Measurements from ENCODE around the gene PASD1. TPM values are rescaled to one million over a fixed set of nuclear protein-coding genes. Genes with fewer than 3 reads are reported as not detected.

PASD1 gene
- total RNA-seq, 1 experiment from 2014 or later, result not detected

DNA sequence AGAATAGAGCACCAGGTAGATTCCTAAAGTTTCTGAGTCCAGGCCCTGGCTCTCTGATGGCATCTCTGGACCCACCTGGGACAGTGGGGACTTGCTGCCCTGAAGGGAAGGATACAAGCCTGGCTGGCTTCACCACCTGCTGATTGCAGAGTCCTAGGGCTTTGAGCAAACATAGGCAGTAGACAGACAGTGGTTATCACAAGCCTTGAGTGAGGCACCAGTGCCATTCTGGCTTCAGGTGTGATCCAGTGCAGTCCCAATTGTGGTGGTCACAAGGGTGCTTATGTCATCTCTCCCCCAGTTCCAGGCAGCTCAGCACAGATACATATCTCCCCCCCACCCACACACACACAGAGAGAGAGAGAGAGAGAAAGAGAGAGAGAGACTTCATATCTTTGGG is 125.2 kb downstream of the PASD1 start:
- TF ChIP-seq, protein P1, sequence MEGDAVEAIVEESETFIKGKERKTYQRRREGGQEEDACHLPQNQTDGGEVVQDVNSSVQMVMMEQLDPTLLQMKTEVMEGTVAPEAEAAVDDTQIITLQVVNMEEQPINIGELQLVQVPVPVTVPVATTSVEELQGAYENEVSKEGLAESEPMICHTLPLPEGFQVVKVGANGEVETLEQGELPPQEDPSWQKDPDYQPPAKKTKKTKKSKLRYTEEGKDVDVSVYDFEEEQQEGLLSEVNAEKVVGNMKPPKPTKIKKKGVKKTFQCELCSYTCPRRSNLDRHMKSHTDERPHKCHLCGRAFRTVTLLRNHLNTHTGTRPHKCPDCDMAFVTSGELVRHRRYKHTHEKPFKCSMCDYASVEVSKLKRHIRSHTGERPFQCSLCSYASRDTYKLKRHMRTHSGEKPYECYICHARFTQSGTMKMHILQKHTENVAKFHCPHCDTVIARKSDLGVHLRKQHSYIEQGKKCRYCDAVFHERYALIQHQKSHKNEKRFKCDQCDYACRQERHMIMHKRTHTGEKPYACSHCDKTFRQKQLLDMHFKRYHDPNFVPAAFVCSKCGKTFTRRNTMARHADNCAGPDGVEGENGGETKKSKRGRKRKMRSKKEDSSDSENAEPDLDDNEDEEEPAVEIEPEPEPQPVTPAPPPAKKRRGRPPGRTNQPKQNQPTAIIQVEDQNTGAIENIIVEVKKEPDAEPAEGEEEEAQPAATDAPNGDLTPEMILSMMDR (IDR thresholded peaks at IDR 0.05; ENCODE audit: unreplicated experiment), result no peak

DNA sequence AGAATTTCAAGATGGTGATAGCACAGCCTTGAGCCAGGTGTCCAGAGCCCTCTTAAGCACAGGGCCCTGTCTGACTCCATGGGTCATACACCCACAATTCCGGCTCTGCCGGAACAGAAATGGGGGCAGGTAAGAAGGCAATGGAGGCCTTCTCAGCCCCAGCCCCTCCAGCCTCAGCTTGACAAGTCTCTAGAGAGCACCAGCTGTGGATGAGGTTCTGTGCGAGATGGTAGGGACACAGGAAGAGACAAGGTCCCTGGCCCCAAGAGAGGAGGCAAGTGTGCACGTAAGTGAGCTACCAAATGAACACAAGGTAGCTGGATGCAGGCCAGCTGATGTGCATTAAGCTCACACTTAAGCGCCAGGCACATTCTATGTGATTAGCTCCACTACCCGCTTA is 129.3 kb downstream of the PASD1 start:
- CTCF ChIA-PET, result no interaction called here
- Mint-ChIP-seq H3K4me1 (ENCODE audit: low read depth, unreplicated experiment) (no peaks in the 10 kb centered on the region), H3K36me3 (ENCODE audit: insufficient read depth, unreplicated experiment) (no peaks in the 10 kb centered on the region)

More for the DNA sequence above, 125.2 kb downstream of the PASD1 start:
- H3K4me1 Mint-ChIP-seq (ENCODE audit: low read depth, unreplicated experiment), result no peaks in the 10 kb centered on the region
- H3K9me3 Mint-ChIP-seq (ENCODE audit: low read depth, unreplicated experiment), result no peaks in the 10 kb centered on the region
- no TSS peak for BruUV-seq (replicated peaks)
- no peak overlapping the region for H3K27ac Mint-ChIP-seq (ENCODE audit: unreplicated experiment)
- intact Hi-C loops (cut with micrococcal nuclease; ENCODE audit: unreplicated experiment), result no loop called here
- no peak for DNase-seq
- no peaks in the 10 kb centered on the region for H3K36me3 Mint-ChIP-seq (ENCODE audit: insufficient read depth, unreplicated experiment)
- CTCF ChIA-PET, result no interaction called here
- peaks cover 14% of the 10 kb centered on the region for H3K27me3 Mint-ChIP-seq (ENCODE audit: unreplicated experiment)
- H3K4me3 Mint-ChIP-seq (ENCODE audit: low read depth, unreplicated experiment), result no peak overlapping the region

DNA sequence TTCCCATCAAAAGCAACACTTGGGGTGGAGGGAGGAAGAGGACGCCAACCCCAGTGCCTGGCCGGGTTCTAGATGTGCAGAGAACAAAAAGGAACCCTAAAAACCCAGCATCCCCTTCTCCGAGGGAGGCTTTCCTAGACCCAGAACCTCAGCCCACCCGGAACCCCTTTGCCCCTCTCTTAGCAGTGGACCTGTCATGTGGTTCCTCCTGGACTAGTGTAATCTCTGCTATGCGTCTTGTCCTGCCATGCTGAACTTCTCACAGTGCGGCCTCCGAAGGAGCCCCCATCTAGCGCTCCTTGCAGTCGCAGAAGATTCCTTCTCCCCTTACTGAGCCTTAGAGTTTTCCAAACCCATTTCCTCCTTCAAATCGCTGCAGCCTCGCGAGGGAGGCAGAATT is 130.6 kb downstream of the PASD1 start:
- no TSS peak for BruUV-seq (replicated peaks)

More for the DNA sequence above, 129.3 kb downstream of the PASD1 start:
- no TSS peak for BruUV-seq (replicated peaks)
- TF ChIP-seq, protein P1 (IDR thresholded peaks at IDR 0.05; ENCODE audit: unreplicated experiment), result no peak
- intact Hi-C loops (cut with micrococcal nuclease; ENCODE audit: unreplicated experiment), result no loop called here
- no peak overlapping the region for H3K27ac Mint-ChIP-seq (ENCODE audit: unreplicated experiment)
- no peaks in the 10 kb centered on the region for H3K9me3 Mint-ChIP-seq (ENCODE audit: low read depth, unreplicated experiment)
- H3K27me3 Mint-ChIP-seq (ENCODE audit: unreplicated experiment), result peaks cover 19% of the 10 kb centered on the region
- no peak for DNase-seq
- no peak overlapping the region for H3K4me3 Mint-ChIP-seq (ENCODE audit: low read depth, unreplicated experiment)

DNA sequence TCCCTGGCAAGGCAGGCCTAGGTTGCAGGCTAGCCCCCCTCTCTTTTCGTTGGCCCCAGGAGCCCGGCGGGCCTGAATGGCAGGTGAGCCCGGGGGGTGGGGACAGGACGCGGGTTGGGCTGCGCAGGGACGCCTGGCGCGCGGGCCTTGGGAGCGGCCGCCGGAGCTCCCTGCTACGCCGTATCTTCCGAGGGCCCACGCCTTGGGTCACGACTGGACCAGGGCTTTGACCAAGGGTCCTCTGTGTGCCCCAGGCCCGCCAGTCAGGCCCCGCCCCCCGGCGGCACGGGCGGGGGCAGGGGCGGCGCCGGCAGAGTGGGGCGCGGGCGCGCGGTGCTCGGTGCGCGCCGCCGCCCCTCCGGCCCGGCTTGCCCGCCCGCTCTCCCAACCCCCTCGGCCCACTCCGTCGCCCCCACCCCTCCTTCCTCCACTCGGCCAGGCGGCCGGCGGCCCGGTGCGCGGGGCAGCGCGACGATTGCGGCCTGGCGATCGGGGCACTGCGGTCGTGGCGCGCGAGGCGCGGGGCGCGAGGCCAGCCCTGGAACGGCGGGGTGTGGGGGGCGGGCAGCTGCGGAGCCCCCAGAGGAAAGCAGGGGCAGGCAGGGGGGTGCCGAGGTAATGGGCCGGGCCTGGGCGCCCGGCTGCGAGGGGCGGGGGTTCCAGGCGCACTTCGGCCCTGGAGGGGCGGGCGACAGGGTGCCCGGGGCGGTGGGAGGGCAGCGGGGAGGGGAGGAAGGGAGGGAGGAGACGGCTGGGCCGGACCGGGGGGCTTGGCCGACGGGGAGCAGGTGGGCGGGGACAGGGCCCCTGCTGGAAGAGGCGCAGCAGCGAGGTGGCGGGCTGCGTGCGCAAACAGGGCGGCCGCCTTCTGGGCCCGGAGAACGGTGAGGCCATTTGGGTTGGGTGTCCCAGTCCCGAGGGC is 131.4 kb downstream of the PASD1 start, which contains the start of gene PRRG3:
PRRG3 (plus strand) TSS at position 798 of the 922 bp plus-strand sequence. CDS start 3,357 bp downstream, outside the sequence.
- H3K36me3 Mint-ChIP-seq (ENCODE audit: insufficient read depth, unreplicated experiment), result no peaks in the 10 kb centered on the region
- no TSS peak for BruUV-seq (replicated peaks)
- CTCF ChIA-PET, result no interaction called here
- TF ChIP-seq, protein P1 (IDR thresholded peaks at IDR 0.05; ENCODE audit: unreplicated experiment), result no peak
- H3K9me3 Mint-ChIP-seq (ENCODE audit: low read depth, unreplicated experiment), result no peaks in the 10 kb centered on the region
- H3K27me3 Mint-ChIP-seq (ENCODE audit: unreplicated experiment), result peaks cover 32% of the 10 kb centered on the region
- intact Hi-C loops (cut with micrococcal nuclease; ENCODE audit: unreplicated experiment), result no loop called here
- no peak within 1 kb of the TSS for H3K27ac Mint-ChIP-seq (ENCODE audit: unreplicated experiment)
- no peak within 1 kb of the TSS for H3K4me3 Mint-ChIP-seq (ENCODE audit: low read depth, unreplicated experiment)
- DNase-seq, result no peak
- no peaks in the 10 kb centered on the region for H3K4me1 Mint-ChIP-seq (ENCODE audit: low read depth, unreplicated experiment)

More for the DNA sequence above, 130.6 kb downstream of the PASD1 start:
- H3K4me3 Mint-ChIP-seq (ENCODE audit: low read depth, unreplicated experiment), result no peak overlapping the region
- TF ChIP-seq, protein P1 (IDR thresholded peaks at IDR 0.05; ENCODE audit: unreplicated experiment), result no peak
- H3K36me3 Mint-ChIP-seq (ENCODE audit: insufficient read depth, unreplicated experiment), result no peaks in the 10 kb centered on the region
- CTCF ChIA-PET, result no interaction called here
- no peak for DNase-seq
- no peak overlapping the region for H3K27ac Mint-ChIP-seq (ENCODE audit: unreplicated experiment)
- H3K9me3 Mint-ChIP-seq (ENCODE audit: low read depth, unreplicated experiment), result no peaks in the 10 kb centered on the region
- peaks cover 24% of the 10 kb centered on the region for H3K27me3 Mint-ChIP-seq (ENCODE audit: unreplicated experiment)
- intact Hi-C loops (cut with micrococcal nuclease; ENCODE audit: unreplicated experiment), result no loop called here
- no peaks in the 10 kb centered on the region for H3K4me1 Mint-ChIP-seq (ENCODE audit: low read depth, unreplicated experiment)

Measured in Calu3 (cell line).